Measurements from ENCODE around the gene FMNL2.

DNA sequence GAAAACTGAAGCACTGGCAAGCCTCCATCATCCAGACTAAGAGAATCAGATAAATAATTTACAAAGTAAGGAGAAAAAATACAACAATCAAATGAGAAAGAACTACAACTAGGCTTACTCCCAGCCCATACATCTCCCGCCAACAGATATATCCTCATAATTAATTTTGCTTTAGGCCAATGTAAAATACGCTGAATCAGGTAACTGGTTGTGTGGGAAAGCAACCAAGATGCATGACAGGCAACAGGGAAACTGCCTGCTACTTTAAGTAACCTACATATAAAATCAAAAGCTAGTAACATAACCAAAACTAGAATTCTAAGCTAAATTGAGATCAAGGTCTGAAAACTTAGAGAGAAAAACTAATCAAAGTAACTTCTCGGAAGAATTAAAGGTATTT is 360.8 kb downstream of the FMNL2 start:
- TF ChIP-seq, protein P1, sequence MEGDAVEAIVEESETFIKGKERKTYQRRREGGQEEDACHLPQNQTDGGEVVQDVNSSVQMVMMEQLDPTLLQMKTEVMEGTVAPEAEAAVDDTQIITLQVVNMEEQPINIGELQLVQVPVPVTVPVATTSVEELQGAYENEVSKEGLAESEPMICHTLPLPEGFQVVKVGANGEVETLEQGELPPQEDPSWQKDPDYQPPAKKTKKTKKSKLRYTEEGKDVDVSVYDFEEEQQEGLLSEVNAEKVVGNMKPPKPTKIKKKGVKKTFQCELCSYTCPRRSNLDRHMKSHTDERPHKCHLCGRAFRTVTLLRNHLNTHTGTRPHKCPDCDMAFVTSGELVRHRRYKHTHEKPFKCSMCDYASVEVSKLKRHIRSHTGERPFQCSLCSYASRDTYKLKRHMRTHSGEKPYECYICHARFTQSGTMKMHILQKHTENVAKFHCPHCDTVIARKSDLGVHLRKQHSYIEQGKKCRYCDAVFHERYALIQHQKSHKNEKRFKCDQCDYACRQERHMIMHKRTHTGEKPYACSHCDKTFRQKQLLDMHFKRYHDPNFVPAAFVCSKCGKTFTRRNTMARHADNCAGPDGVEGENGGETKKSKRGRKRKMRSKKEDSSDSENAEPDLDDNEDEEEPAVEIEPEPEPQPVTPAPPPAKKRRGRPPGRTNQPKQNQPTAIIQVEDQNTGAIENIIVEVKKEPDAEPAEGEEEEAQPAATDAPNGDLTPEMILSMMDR (IDR thresholded peaks at IDR 0.05), result no peak
- no peak for TF ChIP-seq POLR2A (IDR thresholded peaks at IDR 0.05)

All from thyroid gland (tissue), 4 donors.